ENCODE results near the gene OSBPL9.
"Not testable (repeated sequence)": the region's sequence is repeated elsewhere in the genome, so short reads cannot be mapped to it uniquely, and the experiment has no call there.

OSBPL9 gene

DNA sequence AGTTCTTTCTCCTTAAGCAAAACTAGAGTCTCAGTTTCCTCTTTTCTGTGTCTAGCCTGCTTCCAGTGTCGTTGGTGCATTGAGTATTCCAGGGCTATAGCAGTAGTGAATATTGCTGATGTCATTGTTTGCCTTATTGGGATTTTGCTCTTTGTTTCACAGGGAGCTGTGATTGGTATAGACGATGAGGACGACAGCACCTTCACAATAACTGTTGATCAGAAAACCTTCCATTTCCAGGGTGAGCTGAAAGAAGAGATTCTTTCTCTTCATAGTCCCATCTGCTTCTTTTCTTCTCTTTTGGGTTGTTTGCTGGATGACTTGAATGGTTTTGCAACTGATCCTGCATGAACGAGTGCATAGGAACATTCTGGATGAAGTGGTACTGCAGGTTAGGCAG is 52.4 kb downstream of the OSBPL9 start:
- no peak for DNase-seq

DNA sequence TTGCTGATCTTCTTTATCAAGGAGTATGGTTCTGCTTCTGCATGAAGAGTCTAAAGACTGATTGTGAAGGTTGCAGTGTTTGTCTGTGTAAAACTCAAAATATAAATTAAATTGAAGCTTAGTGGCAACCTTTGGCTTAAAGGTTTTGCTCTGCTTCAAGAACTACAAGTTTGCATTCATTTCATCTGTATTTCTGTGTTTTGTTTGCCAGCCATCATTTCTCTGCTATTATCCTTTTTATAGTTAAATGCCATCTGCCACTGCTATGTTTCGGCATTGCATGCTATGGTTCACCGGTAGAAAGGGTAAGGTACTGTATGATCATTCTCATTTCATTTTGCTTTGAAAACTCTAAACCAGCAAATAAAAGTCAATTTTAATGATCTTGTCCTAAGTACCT is 52.9 kb downstream of the OSBPL9 start:
- no peak for DNase-seq

DNA sequence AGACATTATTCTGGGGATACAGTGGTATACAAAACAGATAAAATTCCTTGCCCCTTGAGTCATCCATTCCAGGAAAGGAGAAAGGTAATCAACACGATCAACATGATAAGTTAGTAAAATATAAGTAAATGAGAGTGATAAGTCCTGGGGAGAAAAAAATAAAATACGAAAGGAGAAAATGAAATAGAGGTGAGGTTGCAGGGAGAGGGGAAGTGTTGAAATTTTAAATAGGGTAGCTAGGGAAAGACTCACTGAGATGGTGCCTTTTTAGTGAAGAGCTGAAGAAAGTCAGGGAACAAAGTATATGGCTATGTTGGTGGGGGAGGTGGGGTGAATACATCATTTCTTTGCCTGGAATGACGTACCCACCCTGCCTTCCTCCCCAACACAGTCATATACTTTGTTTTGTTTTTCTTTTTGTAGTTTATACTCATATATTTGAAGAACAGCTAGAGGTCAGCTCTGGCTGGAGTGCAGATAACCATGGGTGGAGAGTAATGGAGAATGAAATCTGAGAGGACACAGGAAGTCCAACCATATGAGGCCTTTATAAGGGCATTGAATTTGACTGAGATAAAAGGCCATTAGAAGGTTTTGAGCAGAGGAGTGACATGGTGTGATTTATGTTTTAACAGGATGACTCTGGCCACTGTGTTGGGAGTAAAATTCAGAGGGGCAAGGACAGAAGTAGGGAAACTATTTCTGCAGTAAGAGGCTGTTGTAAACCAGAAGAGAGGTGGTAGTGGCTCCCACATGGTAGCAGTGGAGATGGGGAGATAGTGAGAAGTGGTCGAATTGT is 54.8 kb downstream of the OSBPL9 start:
- no peak for DNase-seq

DNA sequence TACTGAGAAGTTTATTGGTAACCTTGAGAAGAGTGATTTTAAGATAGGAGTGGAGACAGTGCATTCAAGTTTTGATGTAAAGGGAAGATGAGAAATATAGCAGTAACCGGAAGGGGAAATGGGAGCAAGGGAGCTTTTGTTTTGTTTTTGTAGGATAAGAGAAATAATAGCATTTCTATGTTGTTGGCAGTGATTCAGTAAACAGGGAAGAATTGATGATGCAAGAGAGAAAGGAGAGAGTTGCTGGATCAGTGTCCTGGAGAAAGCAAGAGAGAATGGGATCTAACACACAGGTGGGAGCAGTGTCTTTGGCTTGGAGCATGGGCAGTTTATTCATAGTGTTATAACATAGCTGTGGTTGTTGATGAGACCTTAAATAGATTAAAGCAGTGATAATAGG is 56.4 kb downstream of the OSBPL9 start:
- no peak for DNase-seq

DNA sequence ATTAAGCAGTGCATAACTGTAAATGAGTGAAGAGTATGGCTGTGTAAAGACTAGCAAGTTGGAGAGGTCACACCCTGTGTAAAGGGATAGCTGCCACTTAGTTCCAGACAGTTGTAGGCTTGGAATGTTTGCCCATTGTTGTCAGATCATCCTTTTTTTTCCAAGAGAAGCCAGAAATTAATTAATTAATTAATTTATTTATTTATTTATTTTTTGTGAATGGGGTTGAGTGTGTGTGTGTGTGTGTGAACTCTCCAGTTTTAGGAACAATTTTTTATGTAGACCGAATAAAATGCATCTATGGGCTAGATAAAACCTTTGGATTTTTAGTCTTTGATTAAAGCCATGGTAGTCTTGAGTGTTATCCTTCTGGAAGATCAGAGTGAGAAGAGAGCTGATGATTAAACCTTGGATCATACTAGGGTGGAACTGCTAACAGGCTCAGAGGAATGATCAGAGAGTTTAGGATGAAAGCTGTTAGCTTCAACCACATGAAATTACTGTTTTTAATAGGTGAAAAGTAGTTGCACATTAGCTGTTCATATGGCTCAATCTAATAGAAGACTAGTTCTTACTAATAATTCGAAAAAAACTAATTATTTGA is 58.4 kb downstream of the OSBPL9 start:
- no peak for DNase-seq

DNA sequence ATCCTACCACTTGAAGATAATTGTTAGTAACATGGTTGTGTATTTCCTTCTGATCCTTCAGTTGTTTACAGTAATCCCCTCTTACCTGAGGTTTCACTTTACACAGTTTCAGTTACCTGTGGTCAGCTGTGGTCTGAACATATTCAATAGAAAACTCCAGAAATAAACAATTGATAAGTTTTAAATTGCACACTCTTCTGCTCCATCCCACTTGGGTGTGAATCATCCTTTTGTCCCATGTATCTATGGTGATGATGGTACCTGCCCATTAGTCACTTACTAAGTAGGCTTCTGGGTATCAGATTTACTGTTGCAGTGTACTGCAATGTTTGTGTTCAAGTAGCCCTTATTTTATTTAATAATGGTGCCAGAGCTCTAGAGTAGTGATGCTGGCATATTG is 62.5 kb downstream of the OSBPL9 start:
- no peak for DNase-seq

GRCh38 chr1:51684776-51685175 is 67.9 kb downstream of the OSBPL9 start:
- no peak for DNase-seq

GRCh38 chr1:51686450-51686849 is 69.6 kb downstream of the OSBPL9 start:
- no peak for DNase-seq

DNA sequence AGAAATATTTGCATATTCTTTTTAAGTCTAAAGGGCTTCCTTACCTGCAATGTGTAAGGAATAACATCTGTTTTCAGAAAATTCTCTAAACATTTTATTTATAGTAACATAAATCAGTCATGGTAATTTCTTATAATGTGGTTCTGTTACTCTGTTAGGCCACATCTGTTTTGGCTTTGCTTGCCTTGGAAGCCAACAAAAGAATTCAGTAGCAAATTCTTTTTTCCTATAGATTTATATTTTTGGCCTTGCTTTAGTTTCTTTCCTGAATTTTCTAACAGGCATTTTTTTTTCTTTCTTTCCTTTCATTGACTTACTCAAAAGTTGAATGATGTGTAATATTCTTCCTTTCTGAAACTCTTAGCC is 72.2 kb downstream of the OSBPL9 start:
- DNase-seq: no peak

GRCh38 chr1:51689643-51690042 is 72.8 kb downstream of the OSBPL9 start:
- no peak for DNase-seq

GRCh38 chr1:51690285-51690961 is 73.5 kb downstream of the OSBPL9 start:
- DNase-seq: no peak

GRCh38 chr1:51691920-51692319 is 75.0 kb downstream of the OSBPL9 start:
- no peak for DNase-seq

GRCh38 chr1:51693419-51694155 is 76.7 kb downstream of the OSBPL9 start:
- DNase-seq: no peak

- no peak for DNase-seq
These were observed 80.3 kb downstream of the OSBPL9 start for GRCh38 chr1:51697166-51697565.

- no peak for DNase-seq
These were observed 82.5 kb downstream of the OSBPL9 start for GRCh38 chr1:51699391-51699790.

DNA sequence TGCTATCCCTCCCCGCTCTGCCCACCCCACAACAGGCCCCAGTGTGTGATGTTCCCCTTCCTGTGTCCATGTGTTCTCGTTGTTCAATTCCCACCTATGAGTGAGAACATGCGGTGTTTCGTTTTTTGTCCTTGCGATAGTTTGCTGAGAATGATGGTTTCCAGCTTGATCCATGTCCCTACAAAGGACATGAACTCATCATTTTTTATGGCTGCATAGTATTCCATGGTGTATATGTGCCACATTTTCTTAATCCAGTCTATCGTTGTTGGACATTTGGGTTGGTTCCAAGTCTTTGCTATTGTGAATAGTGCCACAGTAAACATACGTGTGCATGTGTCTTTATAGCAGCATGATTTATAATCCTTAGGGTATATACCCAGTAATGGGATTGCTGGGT is 84.9 kb downstream of the OSBPL9 start:
- not testable (repeated sequence) for DNase-seq

DNA sequence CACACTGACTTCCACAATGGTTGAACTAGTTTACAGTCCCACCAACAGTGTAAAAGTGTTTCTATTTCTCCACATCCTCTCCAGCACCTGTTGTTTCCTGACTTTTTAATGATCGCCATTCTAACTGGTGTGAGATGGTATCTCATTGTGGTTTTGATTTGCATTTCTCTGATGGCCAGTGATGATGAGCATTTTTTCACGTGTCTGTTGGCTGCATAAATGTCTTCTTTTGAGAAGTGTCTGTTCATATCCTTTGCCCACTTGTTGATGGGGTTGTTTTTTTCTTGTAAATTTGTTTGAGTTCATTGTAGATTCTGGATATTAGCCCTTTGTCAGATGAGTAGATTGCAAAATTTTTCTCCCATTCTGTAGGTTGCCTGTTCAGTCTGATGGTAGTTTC is 85.3 kb downstream of the OSBPL9 start:
- DNase-seq: not testable (repeated sequence)

GRCh38 chr1:51705035-51705434 is 88.1 kb downstream of the OSBPL9 start:
- no peak for DNase-seq

- no peak for DNase-seq
These were observed 92.2 kb downstream of the OSBPL9 start for GRCh38 chr1:51708911-51709760.

GRCh38 chr1:51709951-51710350 is 93.1 kb downstream of the OSBPL9 start:
- DNase-seq: no peak

- DNase-seq: no peak
These were observed 95.7 kb downstream of the OSBPL9 start for GRCh38 chr1:51712590-51712989.

DNA sequence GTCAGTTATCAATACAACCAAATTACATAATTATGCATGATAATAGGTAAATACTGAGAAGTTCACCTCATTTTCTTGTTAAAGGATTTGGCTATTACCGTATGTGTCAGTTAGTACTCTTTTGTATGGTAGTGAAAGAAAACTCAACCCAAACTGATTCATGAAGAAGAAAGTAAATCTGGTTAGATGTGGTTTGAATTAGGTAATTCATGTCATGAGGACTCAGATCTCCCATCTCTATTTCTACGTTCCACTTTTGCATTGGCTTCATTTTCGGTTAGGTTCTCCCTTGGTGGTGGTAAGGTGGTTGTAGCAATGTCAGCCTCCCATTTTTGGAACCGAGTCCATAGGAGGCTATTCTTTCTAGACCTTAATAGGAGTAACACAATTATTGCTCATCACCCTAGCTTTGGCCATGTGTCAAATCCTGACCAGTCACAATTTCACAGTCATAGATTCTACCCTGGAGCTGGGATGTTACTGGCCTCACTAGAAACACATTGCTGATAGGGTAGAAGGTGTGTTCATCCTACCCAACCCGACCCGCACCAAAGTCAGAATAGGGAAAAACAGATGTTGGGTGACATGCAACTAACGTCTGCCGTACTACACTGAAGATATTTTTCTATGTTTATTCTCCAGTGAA is 97.6 kb downstream of the OSBPL9 start:
- no peak for DNase-seq
